Brain microvascular endothelial cell (primary cell): Measurements from ENCODE around the gene CLEC4G.

Experiments used
- DNase-seq: peaks from one replicate; pipeline ENCODE4 v3.0.0-alpha.2; 2020
- H3K27ac ChIP-seq: fragments of 250-450 bp; sonication (Bioruptor Pico); 2 replicates; pipeline ENCODE4 v1.5.1; 2020; ENCODE audit warnings: mild to moderate bottlenecking, moderate library complexity
- H3K27me3 ChIP-seq: fragments of 250-450 bp; sonication (Bioruptor Pico); replicated peaks from 2 replicates; pipeline ENCODE4 v1.5.1; 2020; ENCODE audit warnings: mild to moderate bottlenecking
- H3K36me3 ChIP-seq: fragments of 250-450 bp; sonication (Bioruptor Pico); replicated peaks from 2 replicates; pipeline ENCODE4 v1.5.1; 2020; ENCODE audit warnings: mild to moderate bottlenecking
- H3K4me3 ChIP-seq: 2 replicates; pipeline ENCODE4 v1.5.1; 2011; ENCODE audit warnings: low read depth, mild to moderate bottlenecking, control low read depth, low read length, moderate library complexity
- CTCF ChIP-seq: IDR thresholded peaks from 2 replicates; pipeline ENCODE4 v1.5.1; 2011; ENCODE audit warnings: low read depth, mild to moderate bottlenecking, moderate library complexity, low read length, control low read depth, inconsistent platforms; ENCODE audit errors: missing control alignments
- in situ Hi-C: cut with HindIII; loops from 2 replicates; pipeline ENCODE4 v1.10.0; 2017; ENCODE audit warnings: low sequenced_read_pairs, low pct_ligation_motif_present

The CLEC4G gene

GRCh38 chr19:7692417-7693088 is 39.4 kb downstream of the CLEC4G start:
- no peak for TF ChIP-seq CTCF
- in situ Hi-C loops, result no loop called here
- DNase-seq, result no peak
- Histone ChIP-seq H3K36me3 (no peaks in the 10 kb centered on the region), H3K4me3 (no peak overlapping the region), H3K27me3 (no peaks in the 10 kb centered on the region), H3K27ac (no peak overlapping the region)

DNA sequence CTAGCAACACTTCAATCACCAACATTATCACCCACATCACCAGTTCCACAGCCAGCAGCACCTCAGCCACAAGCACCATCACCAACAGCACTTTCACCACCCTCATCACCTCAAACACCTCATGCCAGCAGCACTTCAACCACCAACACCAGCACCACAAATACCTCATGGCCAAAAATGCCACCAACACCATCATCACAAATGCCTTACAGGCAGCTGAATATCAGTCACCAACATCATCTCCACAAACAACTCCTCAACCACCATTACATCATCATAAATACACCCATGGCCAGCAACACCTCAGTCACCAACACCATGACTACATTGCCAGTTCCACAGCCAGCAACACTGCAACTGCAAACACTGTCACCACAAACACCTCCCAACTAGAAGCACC is 40.4 kb downstream of the CLEC4G start:
- no peaks in the 10 kb centered on the region for H3K27me3 ChIP-seq
- no peak overlapping the region for H3K4me3 ChIP-seq
- no peak overlapping the region for H3K27ac ChIP-seq
- H3K36me3 ChIP-seq, result no peaks in the 10 kb centered on the region
- no peak for DNase-seq
- in situ Hi-C loops, result no loop called here
- TF ChIP-seq CTCF, result no peak

DNA sequence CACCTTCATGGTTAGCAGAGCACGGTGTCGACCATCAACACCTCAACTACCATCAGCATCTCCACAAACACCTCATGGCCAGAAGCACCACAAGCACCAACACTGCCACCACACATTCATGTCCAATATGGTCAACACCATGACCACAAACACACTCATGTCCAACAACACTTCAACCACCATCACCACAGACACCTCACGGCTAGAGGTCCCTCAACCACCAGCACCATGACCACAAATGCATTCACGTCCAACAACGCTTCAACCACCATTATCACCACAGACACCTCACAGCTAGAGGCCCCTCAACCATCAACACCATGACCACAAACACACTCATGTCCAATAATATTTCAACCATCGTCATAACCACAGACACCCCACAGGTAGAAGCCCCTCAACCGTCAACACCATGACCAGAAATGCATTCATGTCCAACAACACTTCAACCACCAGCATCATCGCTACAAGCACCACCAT is 41.1 kb downstream of the CLEC4G start:
- Histone ChIP-seq H3K27me3 (no peaks in the 10 kb centered on the region), H3K4me3 (no peak overlapping the region), H3K27ac (no peak overlapping the region), H3K36me3 (no peaks in the 10 kb centered on the region)
- TF ChIP-seq CTCF, result no peak
- in situ Hi-C loops, result no loop called here
- no peak for DNase-seq

DNA sequence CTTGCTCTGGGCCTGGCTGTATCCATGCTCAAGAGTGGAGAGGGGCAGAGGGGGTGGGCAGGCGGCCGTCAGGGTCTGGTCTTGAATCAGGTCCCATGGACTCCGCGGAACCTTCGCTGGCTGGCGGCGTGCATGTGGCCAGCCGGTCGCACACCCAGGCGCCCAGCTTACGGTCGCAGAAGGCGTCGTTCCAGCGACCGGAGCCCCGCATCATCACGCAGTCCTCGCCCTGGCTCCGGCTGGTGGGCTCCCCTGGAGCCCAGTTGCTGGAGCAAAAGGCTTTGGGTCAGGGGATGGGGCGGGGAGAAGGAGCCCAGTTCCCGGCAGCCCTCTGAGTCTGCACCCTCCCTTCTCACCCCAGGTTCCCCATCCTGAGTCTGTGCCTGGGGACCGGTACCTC is 42.7 kb downstream of the CLEC4G start:
- no peak for TF ChIP-seq CTCF
- Histone ChIP-seq H3K27me3 (no peaks in the 10 kb centered on the region), H3K36me3 (no peaks in the 10 kb centered on the region), H3K4me3 (no peak overlapping the region), H3K27ac (no peak overlapping the region)
- DNase-seq, result no peak
- in situ Hi-C loops, result no loop called here

GRCh38 chr19:7687177-7687576 is 44.7 kb downstream of the CLEC4G start:
- no peak overlapping the region for H3K27ac ChIP-seq
- DNase-seq, result no peak
- in situ Hi-C loops, result no loop called here
- H3K4me3 ChIP-seq, result no peak overlapping the region
- H3K36me3 ChIP-seq, result peaks cover 18% of the 10 kb centered on the region
- TF ChIP-seq CTCF, result no peak
- H3K27me3 ChIP-seq, result no peaks in the 10 kb centered on the region
